ENCODE data around the gene FOS.
A peak's percentile ranks its signal among the peaks of the same experiment; 100 is the strongest.

Gene FOS

GRCh38 chr14:75252254-75252837 lies 26.3 kb upstream of the FOS start:
- peak; percentile 63 for DNase-seq

GRCh38 chr14:75254381-75254822 lies 24.2 kb upstream of the FOS start:
- peak; percentile 63 for DNase-seq

DNA sequence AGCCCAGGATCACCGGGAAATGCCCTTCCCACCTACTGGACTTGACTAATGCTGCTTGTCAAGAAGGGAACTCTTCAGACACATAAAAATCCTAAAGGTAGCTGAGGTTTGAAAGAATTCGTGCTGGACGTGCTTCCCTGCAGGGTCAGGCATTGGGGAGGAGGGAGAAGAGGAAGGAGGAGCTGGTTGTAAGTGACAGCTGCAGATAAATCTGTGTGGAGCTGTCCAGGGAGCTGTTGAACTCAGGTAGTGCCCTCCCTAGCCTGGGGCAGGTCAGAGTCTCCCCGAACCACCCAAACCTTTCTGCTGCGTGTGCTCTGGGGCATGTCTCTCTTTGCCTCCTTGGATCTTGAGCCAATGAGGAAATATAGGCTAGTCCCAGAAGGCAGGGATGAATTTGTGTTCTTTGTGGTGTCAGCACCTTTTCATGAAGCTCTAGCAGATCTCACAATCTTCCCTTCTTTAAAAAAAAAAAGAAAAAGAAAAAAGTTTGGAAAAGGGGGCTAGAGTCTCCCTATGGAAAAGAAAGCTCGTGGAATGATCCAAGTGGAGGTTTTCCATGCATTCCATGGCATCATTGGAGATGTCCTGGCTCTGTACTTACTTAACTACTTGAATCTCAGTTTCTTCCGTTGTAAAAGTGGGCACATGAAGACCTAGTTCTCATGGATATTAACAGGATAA lies 23.6 kb upstream of the FOS start:
- no peak for DNase-seq

GRCh38 chr14:75258079-75258802 lies 20.4 kb upstream of the FOS start:
- no peak for DNase-seq

DNA sequence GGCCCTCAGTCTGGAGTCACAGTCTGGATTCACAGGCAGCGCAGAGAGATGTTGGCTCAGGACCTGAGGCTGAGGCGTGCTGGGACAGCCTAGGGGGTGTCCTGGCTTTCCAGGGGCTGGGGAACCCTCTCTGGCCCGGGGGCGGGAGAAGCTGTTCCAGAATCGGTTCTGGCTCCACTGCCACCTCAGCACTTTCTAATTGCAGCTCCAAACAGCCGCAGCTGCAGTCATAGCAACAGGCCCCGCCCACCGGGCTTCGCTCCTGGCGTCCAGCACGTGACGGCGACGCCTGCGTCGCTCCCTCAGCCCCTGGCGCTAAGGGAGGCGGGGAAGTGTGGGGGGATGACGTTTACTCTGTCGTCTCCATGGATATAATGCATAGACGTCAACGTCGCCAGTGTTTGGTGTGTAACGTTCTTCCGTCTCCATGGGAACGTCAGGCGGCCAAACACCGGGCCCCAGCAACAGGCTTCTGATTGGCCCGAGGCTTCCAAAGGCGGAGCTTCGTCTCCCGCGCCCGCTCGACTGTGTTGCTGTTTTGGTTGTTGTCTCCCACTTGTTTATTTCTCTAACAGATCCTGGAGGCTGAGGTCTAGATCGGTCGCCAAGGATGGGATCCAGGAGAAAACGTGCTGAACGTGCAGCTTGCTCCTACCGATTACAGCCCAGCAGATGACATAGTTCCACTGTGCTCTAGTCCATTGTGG lies 19.7 kb upstream of the FOS start:
- peak; percentile 90 for DNase-seq

GRCh38 chr14:75259510-75259855 lies 19.1 kb upstream of the FOS start:
- no peak for DNase-seq

- no peak for DNase-seq
Measured at GRCh38 chr14:75260025-75260763, 18.4 kb upstream of the FOS start.

DNA sequence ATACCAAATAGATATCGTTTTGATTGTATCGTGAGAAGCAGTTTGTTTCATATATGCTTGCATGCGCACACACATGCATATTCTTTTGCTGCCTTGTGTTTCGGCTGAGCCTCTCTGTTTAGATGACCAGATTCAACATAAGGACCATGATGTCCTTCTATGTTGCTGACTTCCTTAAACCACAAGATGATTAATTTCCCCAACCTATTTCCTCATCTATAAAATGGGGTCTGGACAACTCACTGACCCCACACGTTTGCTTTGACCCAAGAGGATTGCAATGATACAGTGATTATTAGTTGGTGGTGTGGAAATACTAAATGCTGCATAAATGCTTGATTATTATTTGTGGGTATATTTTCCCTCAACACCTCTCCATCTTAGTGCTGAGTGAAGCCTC lies 16.8 kb upstream of the FOS start:
- DNase-seq: no peak

DNA sequence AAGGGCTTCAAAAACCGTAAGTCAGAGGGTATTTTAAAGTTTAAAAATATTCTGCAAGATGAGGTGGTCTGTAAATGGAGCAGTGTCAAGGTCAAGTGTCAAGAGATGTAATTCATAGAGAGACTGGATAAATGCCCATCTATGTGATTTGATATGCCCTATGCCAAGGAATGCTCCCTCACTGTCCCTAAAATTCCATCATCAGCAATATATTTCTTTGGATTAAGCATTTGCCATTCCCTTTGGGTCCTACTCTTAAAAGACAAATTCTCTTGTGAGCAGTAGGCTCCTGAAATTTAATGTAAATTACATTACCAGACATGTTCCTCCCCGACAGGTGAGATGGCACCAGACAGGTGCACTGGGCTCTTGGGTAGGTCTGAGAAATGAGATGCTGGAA lies 16.0 kb upstream of the FOS start:
- DNase-seq: no peak

DNA sequence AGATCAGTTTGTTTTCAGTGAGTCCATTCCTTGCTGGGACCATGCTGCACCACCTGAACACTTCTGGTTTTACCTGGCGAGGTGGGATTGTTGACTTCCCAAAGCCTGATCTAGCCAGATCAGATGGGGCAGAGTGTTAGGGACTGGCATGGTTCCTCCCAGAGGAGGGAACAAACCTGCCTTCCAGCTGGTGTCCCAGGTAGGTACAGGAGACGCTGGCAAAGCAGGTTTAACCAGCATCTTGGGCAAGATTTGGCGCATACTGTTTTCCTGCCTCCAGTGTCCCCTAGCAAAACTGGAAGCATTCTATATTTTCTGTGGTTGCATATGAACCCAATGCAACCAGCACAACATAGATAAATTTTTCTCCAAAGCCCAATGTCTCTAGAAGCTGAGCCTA lies 14.6 kb upstream of the FOS start:
- DNase-seq: no peak

DNA sequence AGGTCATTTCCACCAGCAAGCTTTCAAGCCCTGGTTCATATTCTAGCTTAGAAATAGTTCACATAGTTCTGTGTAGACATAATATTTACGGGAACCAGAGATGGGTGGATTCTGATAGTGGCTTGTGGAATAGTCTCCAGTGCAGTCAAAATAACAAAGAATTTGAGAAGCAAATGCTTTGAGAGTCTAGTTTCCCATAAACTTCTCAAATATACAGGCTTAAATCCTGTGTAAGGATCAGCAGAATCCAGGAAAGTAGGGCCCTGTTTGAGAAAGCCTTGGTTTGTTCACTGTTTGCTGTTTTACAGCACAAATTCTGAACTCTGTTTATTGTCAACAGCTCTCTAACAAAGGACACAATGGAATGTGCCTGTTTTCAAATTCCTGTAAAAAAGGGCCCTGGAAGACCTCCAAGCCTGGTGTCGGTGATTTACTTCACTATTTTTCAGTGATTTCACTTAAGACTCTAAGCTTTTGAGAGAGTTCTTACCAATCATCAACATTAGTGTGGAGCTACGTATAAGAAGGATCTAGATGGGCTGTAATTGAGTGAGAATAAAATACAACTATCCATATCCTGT lies 11.4 kb upstream of the FOS start:
- DNase-seq: no peak

DNA sequence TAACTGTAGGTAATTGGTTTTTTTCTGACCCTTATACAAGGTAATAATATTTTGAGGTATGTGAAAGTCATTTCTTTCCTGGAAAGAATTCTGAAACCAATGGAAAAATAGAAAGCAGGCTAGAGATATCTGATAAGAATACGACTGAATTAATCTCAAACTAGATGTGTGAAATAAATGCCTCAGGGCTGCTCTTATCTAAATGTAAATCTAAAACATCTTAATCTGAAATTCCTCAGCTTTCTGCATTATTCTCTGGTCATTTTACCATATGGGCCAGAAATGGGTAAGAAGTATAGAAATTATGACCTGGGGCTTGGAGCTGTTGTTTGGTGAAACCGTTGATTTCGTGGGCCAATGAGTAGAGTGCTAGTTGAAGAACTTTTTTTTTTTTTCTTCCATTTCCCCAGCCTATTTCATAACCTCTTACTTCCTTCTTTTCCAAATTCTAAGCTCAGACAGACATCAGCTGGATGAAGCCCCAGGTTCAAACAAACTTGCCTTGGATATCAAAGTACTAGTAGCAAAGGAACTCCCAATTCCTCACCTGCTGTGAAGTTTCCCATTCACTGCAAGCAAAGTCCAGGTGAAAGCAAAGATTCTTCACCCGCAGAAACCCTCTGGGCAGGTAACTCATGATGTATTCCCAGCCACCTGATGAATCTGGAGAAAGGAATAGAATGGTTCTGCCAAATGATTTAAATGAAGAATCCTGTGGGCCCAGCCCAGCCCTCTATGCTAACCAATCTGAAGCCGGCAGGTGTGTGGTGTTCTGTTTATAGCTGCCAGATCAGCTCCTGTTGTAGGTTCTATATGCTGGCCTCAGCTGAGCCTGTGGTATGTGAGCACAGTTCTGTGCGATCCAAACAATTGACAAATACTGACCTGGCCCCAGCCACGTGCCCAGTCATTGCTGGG lies 9.7 kb upstream of the FOS start:
- DNase-seq: no peak

DNA sequence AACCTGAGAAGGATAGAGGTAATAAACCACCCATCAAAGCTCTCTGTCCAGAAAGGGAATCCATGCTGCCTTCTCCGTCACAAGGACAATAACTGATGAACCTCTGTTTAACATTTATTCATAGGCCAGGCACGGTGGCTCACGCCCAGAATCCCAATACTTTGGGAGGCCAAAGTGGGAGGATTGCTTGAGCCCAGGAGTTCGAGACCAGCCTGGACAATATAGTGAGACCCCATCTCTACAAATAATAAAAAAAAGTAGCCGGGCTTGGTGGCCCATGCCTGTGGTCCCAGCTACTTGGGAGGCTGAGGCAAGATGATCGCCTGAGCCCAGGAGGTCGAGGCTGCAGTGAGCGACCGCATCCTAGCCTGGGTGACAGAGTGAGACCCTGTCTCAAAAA lies 7.1 kb upstream of the FOS start:
- DNase-seq: no peak

DNA sequence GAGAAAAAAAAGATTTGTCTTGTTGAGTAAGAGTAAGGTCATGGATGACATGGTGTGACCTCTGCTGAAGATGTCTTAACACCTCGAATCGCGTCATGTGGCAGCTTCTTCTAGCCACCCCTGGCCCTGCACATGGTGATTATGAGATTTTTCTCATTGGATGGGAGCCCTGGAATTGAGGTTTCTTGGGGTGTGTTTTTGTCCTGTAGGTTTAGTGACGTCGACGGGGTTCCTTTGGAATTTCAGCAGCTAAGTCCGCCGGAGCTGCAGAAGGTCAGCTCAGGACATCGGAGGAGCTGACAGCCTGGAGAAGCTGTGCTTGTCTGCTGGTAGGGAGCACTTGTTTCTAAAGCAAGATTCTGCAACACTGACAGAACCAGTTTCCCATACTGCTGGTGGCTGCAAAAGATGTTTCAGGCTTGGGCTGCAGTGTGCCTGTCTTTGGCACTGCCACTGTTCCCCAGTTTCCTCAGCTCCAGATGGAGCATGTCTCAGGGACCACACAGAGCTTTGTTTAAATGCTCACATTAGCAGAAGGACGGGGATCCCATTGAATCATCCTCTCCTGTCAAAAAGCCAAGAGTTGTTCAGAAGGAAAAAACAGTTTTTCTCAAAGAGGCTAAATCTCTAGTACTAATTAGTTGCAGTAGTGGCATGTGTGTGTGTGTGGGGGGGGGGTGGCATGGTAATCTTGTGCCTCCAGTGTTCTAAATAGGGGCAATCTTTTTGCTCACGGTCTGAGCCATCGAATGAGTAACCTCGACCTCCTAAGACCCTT lies 5.2 kb upstream of the FOS start:
- DNase-seq: no peak

- no peak for DNase-seq
Measured at GRCh38 chr14:75274050-75274898, 4.4 kb upstream of the FOS start.

GRCh38 chr14:75274899-75275569 lies 3.6 kb upstream of the FOS start:
- no peak for DNase-seq

GRCh38 chr14:75275598-75275997 lies 3.0 kb upstream of the FOS start:
- no peak for DNase-seq

DNA sequence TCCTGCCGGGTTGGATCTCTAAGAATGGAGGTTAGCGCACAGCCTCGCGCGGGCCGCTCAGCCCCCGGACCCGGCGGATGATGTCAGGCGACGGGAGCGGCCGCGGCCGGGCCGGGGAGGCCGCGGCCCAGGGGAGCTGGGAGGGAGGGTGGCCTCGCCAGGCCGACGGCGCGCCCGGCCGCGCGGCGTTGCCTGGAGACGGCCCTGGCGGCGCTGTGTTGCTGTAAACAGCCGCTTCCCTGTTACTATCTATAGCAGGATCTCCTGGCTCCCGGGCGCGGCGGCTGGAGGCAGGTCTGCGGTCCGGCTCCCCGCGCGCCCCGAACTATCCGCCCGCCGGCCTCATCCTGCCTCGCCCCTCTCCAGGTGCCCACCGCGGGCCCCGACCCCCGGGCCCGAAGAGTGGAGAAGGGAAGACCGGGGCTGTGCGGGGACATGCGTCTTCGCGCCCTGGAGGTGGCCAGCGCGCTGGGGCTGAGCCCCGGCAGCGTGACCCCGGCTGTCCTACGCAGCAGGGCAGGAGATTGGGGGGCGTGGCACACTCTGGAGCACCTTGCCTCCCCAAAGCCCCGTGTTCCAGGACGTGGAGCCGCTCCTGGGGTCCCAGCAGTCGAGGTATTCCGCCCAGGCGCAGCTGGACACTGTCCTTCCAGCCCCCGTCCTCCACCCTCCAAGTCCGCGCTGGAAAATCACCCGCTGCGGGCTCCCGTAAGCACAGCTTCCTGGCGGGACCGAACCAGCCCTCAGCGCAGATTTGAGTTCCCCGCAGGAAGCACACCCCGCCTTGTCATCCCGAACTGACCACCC lies 1.4 kb upstream of the FOS start:
- DNase-seq: peak; percentile 53

All from NCI-H2029 (cell line).